ENCODE results near the gene PIGZ. TPM values are rescaled to one million over a fixed set of nuclear protein-coding genes. Genes with fewer than 3 reads are reported as not detected.

The PIGZ gene
- total and polyA plus RNA-seq, 9 of the 15 experiments (the other 6 are each of a cell fraction or from before 2014, with no cell fraction given), result 0.15 to 1.8 (median 0.76) TPM

GRCh38 chr3:196914866-196915265, 53.8 kb downstream of the PIGZ start:
- ATAC-seq, result no peak
- Histone ChIP-seq H3K27ac (ENCODE audit: extremely low read depth, low read depth, low read length) (no peak overlapping the region), H3K4me3 (no peak overlapping the region), H3K36me3 (ENCODE audit: control insufficient read depth, insufficient read depth, low read length) (peaks cover 27% of the 10 kb centered on the region), H3K9me3 (replicated peaks; ENCODE audit: control insufficient read depth, insufficient read depth, low read depth, low read length) (no peaks in the 10 kb centered on the region; the same call in 1 of the 2 replicates), H2AFZ (ENCODE audit: low read depth, low read length) (no peak overlapping the region), H4K20me1 (replicated peaks; ENCODE audit: control insufficient read depth, insufficient read depth, low read length) (no peaks in the 10 kb centered on the region), H3K9me1 (ENCODE audit: control insufficient read depth, insufficient read depth, low read length) (no peaks in the 10 kb centered on the region), H3K4me2 (ENCODE audit: insufficient read depth, low read length) (no peak overlapping the region), H3K79me2 (ENCODE audit: control insufficient read depth, insufficient read depth, low read length) (no peaks in the 10 kb centered on the region), H3K4me1 (replicated peaks in 1 of 2; ENCODE audit: control insufficient read depth in 2 of 2, insufficient read depth in 2 of 2, low read length in 2 of 2) (no peaks in the 10 kb centered on the region), H3K9ac (ENCODE audit: insufficient read depth in 1 of 2, low read depth in 2 of 2, low read length in 2 of 2) (no peak overlapping the region), H3K27me3 (ENCODE audit: control insufficient read depth in 2 of 2, insufficient read depth in 2 of 2, low read length in 2 of 2) (no peaks in the 10 kb centered on the region)
- 97% methylated on average over 4 of the region's 4 CpGs for WGBS (ENCODE audit: insufficient coverage, low coverage, missing lambda C conversion rate)
- no peak for DNase-seq (ENCODE audit: extremely low read depth in 1 of 4, low spot score in 3 of 4)
- FAIRE-seq, result no peak
- in situ Hi-C loops (cut with MboI) (no loop called here), intact Hi-C loops (cut with micrococcal nuclease) (no loop called here)
- ChIA-PET CTCF (ENCODE audit: low intra/inter-chr PET ratio) (no interaction called here), POLR2A (interaction anchor here (1.0 kb wide), 1 partner anchor 47 kb away, joined by 6 read pairs; the partner anchor contains the start of gene SENP5)
- no TSS peak for BruUV-seq (replicated peaks)
- TF ChIP-seq ZNF592 (IDR thresholded peaks at IDR 0.05) (no peak), CHD7 (IDR thresholded peaks at IDR 0.05; ENCODE audit: low read depth, low read length) (no peak), CCAR2 (IDR thresholded peaks at IDR 0.05; ENCODE audit: low read depth, low read length) (no peak), ZNF695 (CRISPR knock-in tag; IDR thresholded peaks at IDR 0.05) (no peak), TSC22D4 (tag; IDR thresholded peaks at IDR 0.05) (no peak), ZNF699 (CRISPR knock-in tag; IDR thresholded peaks at IDR 0.05; ENCODE audit: insufficient replicate concordance) (no peak), XRCC5 (IDR thresholded peaks at IDR 0.05; ENCODE audit: low read depth, low read length) (no peak)
